ENCODE results near the gene RPS26. TPM values are rescaled to one million over a fixed set of nuclear protein-coding genes. Genes with fewer than 3 reads are reported as not detected.

Gene RPS26
- total RNA-seq, 1 experiment from 2014 or later: 77.2 TPM

DNA sequence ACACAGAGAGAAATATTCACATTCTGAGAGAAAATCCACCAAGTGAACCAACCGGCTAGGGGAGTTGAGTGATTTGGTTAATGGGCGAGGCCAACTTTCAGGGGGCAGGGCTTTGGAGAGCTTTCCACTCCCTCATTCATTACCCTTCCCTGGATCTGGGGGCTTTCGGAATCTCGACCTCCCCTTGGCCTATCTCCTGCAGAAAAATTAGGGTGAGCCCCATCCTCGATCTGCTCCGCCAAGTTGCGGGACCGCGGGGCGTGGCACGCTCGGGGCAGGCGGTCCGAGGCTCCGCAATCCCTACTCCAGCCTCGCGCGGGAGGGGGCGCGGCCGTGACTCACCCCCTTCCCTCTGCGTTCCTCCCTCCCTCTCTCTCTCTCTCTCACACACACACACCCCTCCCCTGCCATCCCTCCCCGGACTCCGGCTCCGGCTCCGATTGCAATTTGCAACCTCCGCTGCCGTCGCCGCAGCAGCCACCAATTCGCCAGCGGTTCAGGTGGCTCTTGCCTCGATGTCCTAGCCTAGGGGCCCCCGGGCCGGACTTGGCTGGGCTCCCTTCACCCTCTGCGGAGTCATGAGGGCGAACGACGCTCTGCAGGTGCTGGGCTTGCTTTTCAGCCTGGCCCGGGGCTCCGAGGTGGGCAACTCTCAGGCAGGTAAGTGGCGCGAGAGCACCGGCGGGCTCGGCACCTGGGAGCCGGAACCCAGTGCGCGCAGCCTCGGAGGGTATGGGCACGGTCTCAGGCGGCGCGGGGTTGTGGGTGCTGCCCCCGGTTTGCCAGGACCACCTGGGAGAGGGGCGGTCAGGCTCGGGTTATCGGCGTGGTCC lies 38.2 kb downstream of the RPS26 start, which contains the start of gene ERBB3 (continued):
- TF ChIP-seq, protein P1, sequence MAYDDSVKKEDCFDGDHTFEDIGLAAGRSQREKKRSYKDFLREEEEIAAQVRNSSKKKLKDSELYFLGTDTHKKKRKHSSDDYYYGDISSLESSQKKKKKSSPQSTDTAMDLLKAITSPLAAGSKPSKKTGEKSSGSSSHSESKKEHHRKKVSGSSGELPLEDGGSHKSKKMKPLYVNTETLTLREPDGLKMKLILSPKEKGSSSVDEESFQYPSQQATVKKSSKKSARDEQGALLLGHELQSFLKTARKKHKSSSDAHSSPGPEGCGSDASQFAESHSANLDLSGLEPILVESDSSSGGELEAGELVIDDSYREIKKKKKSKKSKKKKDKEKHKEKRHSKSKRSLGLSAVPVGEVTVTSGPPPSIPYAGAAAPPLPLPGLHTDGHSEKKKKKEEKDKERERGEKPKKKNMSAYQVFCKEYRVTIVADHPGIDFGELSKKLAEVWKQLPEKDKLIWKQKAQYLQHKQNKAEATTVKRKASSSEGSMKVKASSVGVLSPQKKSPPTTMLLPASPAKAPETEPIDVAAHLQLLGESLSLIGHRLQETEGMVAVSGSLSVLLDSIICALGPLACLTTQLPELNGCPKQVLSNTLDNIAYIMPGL (CRISPR knock-in tag; IDR thresholded peaks at IDR 0.05): peak; percentile 90
- TF ChIP-seq NFATC4 (CRISPR knock-in tag; IDR thresholded peaks at IDR 0.05): no peak
- TF ChIP-seq, protein P2, sequence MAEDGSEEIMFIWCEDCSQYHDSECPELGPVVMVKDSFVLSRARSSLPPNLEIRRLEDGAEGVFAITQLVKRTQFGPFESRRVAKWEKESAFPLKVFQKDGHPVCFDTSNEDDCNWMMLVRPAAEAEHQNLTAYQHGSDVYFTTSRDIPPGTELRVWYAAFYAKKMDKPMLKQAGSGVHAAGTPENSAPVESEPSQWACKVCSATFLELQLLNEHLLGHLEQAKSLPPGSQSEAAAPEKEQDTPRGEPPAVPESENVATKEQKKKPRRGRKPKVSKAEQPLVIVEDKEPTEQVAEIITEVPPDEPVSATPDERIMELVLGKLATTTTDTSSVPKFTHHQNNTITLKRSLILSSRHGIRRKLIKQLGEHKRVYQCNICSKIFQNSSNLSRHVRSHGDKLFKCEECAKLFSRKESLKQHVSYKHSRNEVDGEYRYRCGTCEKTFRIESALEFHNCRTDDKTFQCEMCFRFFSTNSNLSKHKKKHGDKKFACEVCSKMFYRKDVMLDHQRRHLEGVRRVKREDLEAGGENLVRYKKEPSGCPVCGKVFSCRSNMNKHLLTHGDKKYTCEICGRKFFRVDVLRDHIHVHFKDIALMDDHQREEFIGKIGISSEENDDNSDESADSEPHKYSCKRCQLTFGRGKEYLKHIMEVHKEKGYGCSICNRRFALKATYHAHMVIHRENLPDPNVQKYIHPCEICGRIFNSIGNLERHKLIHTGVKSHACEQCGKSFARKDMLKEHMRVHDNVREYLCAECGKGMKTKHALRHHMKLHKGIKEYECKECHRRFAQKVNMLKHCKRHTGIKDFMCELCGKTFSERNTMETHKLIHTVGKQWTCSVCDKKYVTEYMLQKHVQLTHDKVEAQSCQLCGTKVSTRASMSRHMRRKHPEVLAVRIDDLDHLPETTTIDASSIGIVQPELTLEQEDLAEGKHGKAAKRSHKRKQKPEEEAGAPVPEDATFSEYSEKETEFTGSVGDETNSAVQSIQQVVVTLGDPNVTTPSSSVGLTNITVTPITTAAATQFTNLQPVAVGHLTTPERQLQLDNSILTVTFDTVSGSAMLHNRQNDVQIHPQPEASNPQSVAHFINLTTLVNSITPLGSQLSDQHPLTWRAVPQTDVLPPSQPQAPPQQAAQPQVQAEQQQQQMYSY (CRISPR knock-in tag; IDR thresholded peaks at IDR 0.05): peak; percentile 73
- TF ChIP-seq GRHL2 (CRISPR knock-in tag; IDR thresholded peaks at IDR 0.05; ENCODE audit: insufficient replicate concordance, severe bottlenecking): no peak
- no peak for TF ChIP-seq TCF7 (CRISPR knock-in tag; IDR thresholded peaks at IDR 0.05; ENCODE audit: low read depth)
- TF ChIP-seq HMGA2 (CRISPR knock-in tag; IDR thresholded peaks at IDR 0.05): no peak
- TF ChIP-seq SMAD4 (CRISPR knock-in tag; IDR thresholded peaks at IDR 0.05): no peak
- TF ChIP-seq CTCF (IDR thresholded peaks at IDR 0.05): no peak
- no peak for TF ChIP-seq ZMAT4 (CRISPR knock-in tag; IDR thresholded peaks at IDR 0.05)
- no peak for TF ChIP-seq GTF2I (CRISPR knock-in tag; conservative IDR thresholded peaks at IDR 0.05)
- no peak for TF ChIP-seq ZNF317 (CRISPR knock-in tag; IDR thresholded peaks at IDR 0.05; ENCODE audit: borderline replicate concordance, low read depth)
- TF ChIP-seq SP1 (CRISPR knock-in tag; conservative IDR thresholded peaks at IDR 0.05): 0 out of 2 replicates have a peak, but pooled peaks have one; percentile 2
- no peak for TF ChIP-seq CBFB (CRISPR knock-in tag; IDR thresholded peaks at IDR 0.05; ENCODE audit: low read depth)
- TF ChIP-seq ZNF232 (CRISPR knock-in tag; IDR thresholded peaks at IDR 0.05): no peak
- no peak for TF ChIP-seq ELF4 (CRISPR knock-in tag; IDR thresholded peaks at IDR 0.05; ENCODE audit: low read depth)
- TF ChIP-seq, protein P3, sequence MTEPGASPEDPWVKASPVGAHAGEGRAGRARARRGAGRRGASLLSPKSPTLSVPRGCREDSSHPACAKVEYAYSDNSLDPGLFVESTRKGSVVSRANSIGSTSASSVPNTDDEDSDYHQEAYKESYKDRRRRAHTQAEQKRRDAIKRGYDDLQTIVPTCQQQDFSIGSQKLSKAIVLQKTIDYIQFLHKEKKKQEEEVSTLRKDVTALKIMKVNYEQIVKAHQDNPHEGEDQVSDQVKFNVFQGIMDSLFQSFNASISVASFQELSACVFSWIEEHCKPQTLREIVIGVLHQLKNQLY (CRISPR knock-in tag; IDR thresholded peaks at IDR 0.05): no peak
- TF ChIP-seq, protein P4, sequence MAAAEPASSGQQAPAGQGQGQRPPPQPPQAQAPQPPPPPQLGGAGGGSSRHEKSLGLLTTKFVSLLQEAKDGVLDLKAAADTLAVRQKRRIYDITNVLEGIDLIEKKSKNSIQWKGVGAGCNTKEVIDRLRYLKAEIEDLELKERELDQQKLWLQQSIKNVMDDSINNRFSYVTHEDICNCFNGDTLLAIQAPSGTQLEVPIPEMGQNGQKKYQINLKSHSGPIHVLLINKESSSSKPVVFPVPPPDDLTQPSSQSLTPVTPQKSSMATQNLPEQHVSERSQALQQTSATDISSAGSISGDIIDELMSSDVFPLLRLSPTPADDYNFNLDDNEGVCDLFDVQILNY (CRISPR knock-in tag; IDR thresholded peaks at IDR 0.05): 0 out of 2 replicates have a peak, but pooled peaks have one; percentile 17
- 0 out of 2 replicates have a peak, but pooled peaks have one; percentile 16 for TF ChIP-seq ATF3 (CRISPR knock-in tag; conservative IDR thresholded peaks at IDR 0.05)
- TF ChIP-seq IRF2 (CRISPR knock-in tag; IDR thresholded peaks at IDR 0.05; ENCODE audit: borderline replicate concordance, low read depth): no peak
